Limb (tissue), 2 donors: Measurements from ENCODE around the gene SPNS3.

Source experiments
- DNase-seq, 2 donors: peaks; one replicate each; pipeline ENCODE4 v3.0.0-alpha.2; 2016; ENCODE audit errors: extremely low spot score in 2 of 2

Gene SPNS3

GRCh38 chr17:4487820-4488716 lies 54.3 kb downstream of the SPNS3 start:
- no peak for DNase-seq

- no peak for DNase-seq
These were observed 55.4 kb downstream of the SPNS3 start for GRCh38 chr17:4488989-4489595.

GRCh38 chr17:4490109-4490591 lies 56.4 kb downstream of the SPNS3 start:
- no peak for DNase-seq

GRCh38 chr17:4490637-4491061 lies 56.9 kb downstream of the SPNS3 start:
- no peak for DNase-seq

- DNase-seq, result peak in 1 of 2 donors; percentile 67
These were observed 59.2 kb downstream of the SPNS3 start for GRCh38 chr17:4492721-4493561.

GRCh38 chr17:4497101-4497824 lies 63.5 kb downstream of the SPNS3 start:
- DNase-seq, result no peak

GRCh38 chr17:4498461-4499397 lies 65.0 kb downstream of the SPNS3 start, which contains the start of gene SPNS2:
SPNS2 (plus strand) TSS chr17:4498881; CDS start chr17:4499048, 167 bp downstream.
- DNase-seq, result peak; percentile 67 to 83

- DNase-seq, result peak in 1 of 2 donors; percentile 71
These were observed 65.9 kb downstream of the SPNS3 start for GRCh38 chr17:4499431-4500190.

GRCh38 chr17:4500191-4500571 lies 66.4 kb downstream of the SPNS3 start:
- no peak for DNase-seq

- no peak for DNase-seq
These were observed 67.7 kb downstream of the SPNS3 start for GRCh38 chr17:4501295-4501949.

GRCh38 chr17:4502466-4503154 lies 68.9 kb downstream of the SPNS3 start:
- DNase-seq, result no peak

GRCh38 chr17:4503283-4504025 lies 69.7 kb downstream of the SPNS3 start:
- no peak for DNase-seq

GRCh38 chr17:4504188-4504587 lies 70.4 kb downstream of the SPNS3 start:
- no peak for DNase-seq

GRCh38 chr17:4505187-4505586 lies 71.4 kb downstream of the SPNS3 start:
- DNase-seq, result no peak

GRCh38 chr17:4506175-4506813 lies 72.6 kb downstream of the SPNS3 start:
- no peak for DNase-seq

GRCh38 chr17:4506892-4507291 lies 73.2 kb downstream of the SPNS3 start:
- DNase-seq, result no peak
